Calu3 (cell line): Measurements from ENCODE around the gene CZIB. TPM values are rescaled to one million over a fixed set of nuclear protein-coding genes. Genes with fewer than 3 reads are reported as not detected.

ENCODE experiments used
- BruUV-seq: library from RNA; stranded (reverse); fragments of 400-500 nt; replicated peaks from 2 replicates; lab custom pipeline; 2021; lab: Mats Ljungman, UMichigan
- CTCF ChIA-PET: fragments of 300-600 bp; sonication (Branson Sonifier 250); formaldehyde crosslinking; loops from one replicate; lab custom pipeline; 2022; ENCODE audit warnings: antibody characterized with exemption; lab: Charles Lee
- DNase-seq: peaks from one replicate; pipeline ENCODE4 v3.0.0; 2022
- H3K27ac Mint-ChIP-seq: one replicate; pipeline ENCODE4 v1.8.0; 2022; ENCODE audit warnings: mixed read lengths; ENCODE audit not compliant: unreplicated experiment
- H3K27me3 Mint-ChIP-seq: one replicate; pipeline ENCODE4 v1.8.0; 2022; ENCODE audit warnings: mixed read lengths; ENCODE audit not compliant: unreplicated experiment
- H3K36me3 Mint-ChIP-seq: one replicate; pipeline ENCODE4 v1.8.0; 2022; ENCODE audit warnings: mild to moderate bottlenecking, moderate library complexity, mixed read lengths; ENCODE audit not compliant: insufficient read depth, unreplicated experiment
- H3K4me1 Mint-ChIP-seq: one replicate; pipeline ENCODE4 v1.8.0; 2022; ENCODE audit warnings: mild to moderate bottlenecking, low read depth, mixed read lengths; ENCODE audit not compliant: unreplicated experiment
- H3K4me3 Mint-ChIP-seq: one replicate; pipeline ENCODE4 v1.8.0; 2022; ENCODE audit warnings: mild to moderate bottlenecking, low read depth, moderate library complexity, mixed read lengths; ENCODE audit not compliant: unreplicated experiment
- H3K9me3 Mint-ChIP-seq: one replicate; pipeline ENCODE4 v1.8.0; 2022; ENCODE audit warnings: low read depth, mixed read lengths; ENCODE audit not compliant: unreplicated experiment
- intact Hi-C: fragments of 100-400 bp; cut with micrococcal nuclease; formaldehyde crosslinking; loops from one replicate; pipeline ENCODE4 v1.10.0; 2022; ENCODE audit not compliant: unreplicated experiment
- total RNA-seq: library from RNA; stranded (reverse); gene quantifications from 2 replicates; pipeline ENCODE4 v1.2.3, GENCODE V29; 2022
- TF ChIP-seq, protein P1 (sequence below): fragments of 200-600 bp; IDR thresholded peaks from one replicate; pipeline ENCODE4 v1.8.0; 2022; ENCODE audit warnings: antibody characterized with exemption; ENCODE audit not compliant: unreplicated experiment

The CZIB gene
- total RNA-seq, 1 experiment from 2014 or later, result 34.1 TPM

DNA sequence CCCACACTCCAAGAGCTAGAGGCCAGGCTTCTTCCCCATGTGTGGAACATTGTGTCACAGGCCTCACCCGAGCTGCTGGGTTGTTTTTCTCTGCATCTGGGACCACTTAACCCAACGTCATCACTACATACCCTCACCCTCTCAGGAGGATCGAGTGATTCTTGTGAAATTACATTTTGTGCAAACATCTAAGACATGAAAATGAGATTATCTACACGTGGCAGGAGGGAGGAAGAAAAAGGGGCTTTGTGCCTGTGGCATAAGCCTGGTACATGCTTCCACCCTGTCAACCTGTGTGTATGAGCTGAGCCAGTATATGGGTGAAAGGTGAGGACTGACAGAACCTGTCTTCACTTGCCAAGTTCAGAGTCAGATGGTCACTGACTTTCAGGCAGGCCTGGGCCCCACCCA is 22.2 kb downstream of the CZIB start:
- Mint-ChIP-seq H3K4me1 (peaks cover 40% of the 10 kb centered on the region), H3K27me3 (no peaks in the 10 kb centered on the region), H3K9me3 (no peaks in the 10 kb centered on the region), H3K36me3 (peaks cover 27% of the 10 kb centered on the region), H3K4me3 (peak overlapping the region; percentile 87), H3K27ac (peak overlapping the region; percentile 86)
- intact Hi-C loops, result loop anchor here (5.0 kb wide), 1 partner anchor 496 kb away; no protein-coding TSS in a partner anchor
- CTCF ChIA-PET, result no interaction called here
- no TSS peak for BruUV-seq
- TF ChIP-seq, protein P1, sequence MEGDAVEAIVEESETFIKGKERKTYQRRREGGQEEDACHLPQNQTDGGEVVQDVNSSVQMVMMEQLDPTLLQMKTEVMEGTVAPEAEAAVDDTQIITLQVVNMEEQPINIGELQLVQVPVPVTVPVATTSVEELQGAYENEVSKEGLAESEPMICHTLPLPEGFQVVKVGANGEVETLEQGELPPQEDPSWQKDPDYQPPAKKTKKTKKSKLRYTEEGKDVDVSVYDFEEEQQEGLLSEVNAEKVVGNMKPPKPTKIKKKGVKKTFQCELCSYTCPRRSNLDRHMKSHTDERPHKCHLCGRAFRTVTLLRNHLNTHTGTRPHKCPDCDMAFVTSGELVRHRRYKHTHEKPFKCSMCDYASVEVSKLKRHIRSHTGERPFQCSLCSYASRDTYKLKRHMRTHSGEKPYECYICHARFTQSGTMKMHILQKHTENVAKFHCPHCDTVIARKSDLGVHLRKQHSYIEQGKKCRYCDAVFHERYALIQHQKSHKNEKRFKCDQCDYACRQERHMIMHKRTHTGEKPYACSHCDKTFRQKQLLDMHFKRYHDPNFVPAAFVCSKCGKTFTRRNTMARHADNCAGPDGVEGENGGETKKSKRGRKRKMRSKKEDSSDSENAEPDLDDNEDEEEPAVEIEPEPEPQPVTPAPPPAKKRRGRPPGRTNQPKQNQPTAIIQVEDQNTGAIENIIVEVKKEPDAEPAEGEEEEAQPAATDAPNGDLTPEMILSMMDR, result no peak
- DNase-seq, result no peak

DNA sequence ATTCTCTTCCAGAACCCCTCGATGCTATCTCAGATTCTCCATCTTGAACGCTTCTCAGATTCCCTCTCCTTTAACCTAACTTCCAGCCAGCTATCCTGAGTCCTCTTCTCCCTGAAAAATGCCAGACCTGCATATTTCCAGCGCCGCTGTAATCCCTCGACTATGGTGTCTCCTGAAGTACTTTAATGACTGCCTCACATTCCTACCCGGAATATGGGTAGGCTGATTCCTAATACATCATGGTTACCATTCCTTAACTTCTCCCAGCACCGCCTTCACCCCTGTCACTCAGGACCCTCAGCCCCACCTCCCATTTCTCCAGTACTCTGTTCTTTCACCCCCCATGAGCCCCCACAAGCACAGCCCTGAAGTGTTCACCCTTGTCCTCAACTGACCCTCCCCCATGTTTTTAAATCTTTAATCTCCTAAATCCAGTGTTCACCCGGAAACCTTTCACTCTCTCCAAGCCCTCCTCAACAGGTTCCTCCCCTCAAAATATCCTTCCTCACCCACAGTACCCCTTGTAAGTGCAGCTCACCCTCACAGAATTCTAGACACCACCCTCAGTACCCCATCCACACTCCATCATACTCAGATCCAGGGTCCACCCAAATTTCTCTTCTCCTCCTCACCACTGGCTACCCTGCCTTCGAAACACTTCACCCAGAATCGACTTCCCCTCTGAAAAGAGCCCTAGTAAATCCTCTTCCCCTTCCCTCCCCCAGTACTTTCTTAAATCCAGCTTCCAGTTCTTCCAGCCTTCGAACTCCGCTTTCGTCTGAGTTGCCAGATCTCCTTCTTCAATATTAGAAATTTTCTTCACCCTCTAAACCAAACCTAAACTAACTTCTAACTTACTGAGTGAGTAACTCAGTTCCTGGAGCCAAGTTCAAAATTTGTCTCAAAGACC is 22.9 kb downstream of the CZIB start:
- no peaks in the 10 kb centered on the region for H3K9me3 Mint-ChIP-seq
- no peak for DNase-seq
- CTCF ChIA-PET, result no interaction called here
- peak overlapping the region; percentile 86 for H3K27ac Mint-ChIP-seq
- TSS peak; percentile 39 for BruUV-seq
- H3K27me3 Mint-ChIP-seq, result no peaks in the 10 kb centered on the region
- peaks cover 42% of the 10 kb centered on the region for H3K4me1 Mint-ChIP-seq
- H3K36me3 Mint-ChIP-seq, result peaks cover 23% of the 10 kb centered on the region
- intact Hi-C loops, result loop anchor here (5.0 kb wide), 1 partner anchor 495 kb away; no protein-coding TSS in a partner anchor
- TF ChIP-seq, protein P1, result no peak
- peak overlapping the region; percentile 87 for H3K4me3 Mint-ChIP-seq

DNA sequence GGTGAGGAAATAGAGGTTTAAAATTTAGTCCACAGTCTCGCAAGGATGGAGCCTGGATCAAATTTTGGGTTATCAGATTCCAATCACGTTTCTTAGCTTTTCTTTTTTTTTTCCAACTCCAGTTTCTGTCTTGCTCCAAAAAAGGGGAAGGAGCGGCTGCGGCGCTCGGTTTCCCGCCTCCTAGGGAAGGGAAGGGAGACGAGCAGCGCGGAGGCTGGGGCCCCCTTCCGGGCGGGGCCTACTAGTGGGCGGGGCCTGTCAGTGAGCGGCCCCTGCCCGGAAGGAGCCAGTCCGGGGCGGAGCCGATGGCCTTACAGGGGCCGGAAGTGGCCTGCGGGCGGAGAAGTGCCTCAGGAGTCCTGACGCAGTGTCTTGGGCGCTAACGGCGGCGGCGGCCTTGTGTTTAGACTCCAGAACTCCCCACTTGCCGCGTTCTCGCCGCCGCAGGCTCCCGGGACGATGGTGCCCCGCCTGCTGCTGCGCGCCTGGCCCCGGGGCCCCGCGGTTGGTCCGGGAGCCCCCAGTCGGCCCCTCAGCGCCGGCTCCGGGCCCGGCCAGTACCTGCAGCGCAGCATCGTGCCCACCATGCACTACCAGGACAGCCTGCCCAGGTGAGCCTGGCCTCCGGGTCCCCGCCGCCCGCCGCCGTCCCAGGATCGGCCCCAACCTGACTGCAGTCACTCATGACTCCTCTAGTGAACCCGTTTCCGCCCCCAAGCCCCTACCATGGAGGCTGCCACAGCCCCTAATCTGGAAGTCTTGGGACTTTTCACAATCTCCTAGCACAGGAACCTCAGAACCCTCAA is 23.7 kb downstream of the CZIB start, which contains the start of gene CPT2:
Gene CPT2, plus strand, starts transcription at position 340 of the 806 bp plus-strand sequence. Its CDS starts 120 bp downstream, at position 460.
- H3K27ac Mint-ChIP-seq, result peak within 1 kb of the TSS; percentile 86
- CTCF ChIA-PET, result no interaction called here
- TF ChIP-seq, protein P1, result no peak
- no TSS peak for BruUV-seq
- peak within 1 kb of the TSS; percentile 87 for H3K4me3 Mint-ChIP-seq
- intact Hi-C loops, result loop anchor here (5.0 kb wide), 1 partner anchor 494 kb away; no protein-coding TSS in a partner anchor
- no peaks in the 10 kb centered on the region for H3K27me3 Mint-ChIP-seq
- DNase-seq, result peak; percentile 93
- no peaks in the 10 kb centered on the region for H3K9me3 Mint-ChIP-seq
- peaks cover 22% of the 10 kb centered on the region for H3K36me3 Mint-ChIP-seq
- peaks cover 42% of the 10 kb centered on the region for H3K4me1 Mint-ChIP-seq

DNA sequence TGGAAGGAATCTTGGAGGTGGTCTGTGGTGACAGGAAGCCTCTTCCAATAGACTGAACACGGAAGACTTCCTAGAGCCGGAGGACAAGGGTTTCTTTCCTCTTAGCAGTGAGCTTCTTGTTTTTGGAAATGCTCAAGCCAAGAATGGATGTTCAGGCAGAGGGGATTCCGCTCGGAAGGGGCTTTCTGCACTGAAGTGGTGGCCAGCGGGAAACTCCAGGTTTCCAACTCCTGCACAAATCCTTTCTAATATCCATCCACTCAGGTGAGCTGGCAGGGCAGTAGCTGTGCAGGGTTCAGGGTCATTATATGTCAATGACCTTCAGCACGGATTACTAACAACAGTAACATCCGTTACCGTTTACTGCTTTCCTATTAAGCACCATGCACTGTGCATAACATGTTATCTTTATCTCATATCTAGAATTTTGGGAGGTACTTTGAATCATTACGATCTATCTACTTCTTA is 24.4 kb downstream of the CZIB start:
- no TSS peak for BruUV-seq
- intact Hi-C loops, result loop anchor here (5.0 kb wide), 1 partner anchor 494 kb away; no protein-coding TSS in a partner anchor
- Mint-ChIP-seq H3K27ac (peak overlapping the region; percentile 52), H3K27me3 (no peaks in the 10 kb centered on the region), H3K4me3 (peak overlapping the region; percentile 87), H3K9me3 (no peaks in the 10 kb centered on the region), H3K36me3 (peaks cover 22% of the 10 kb centered on the region), H3K4me1 (peaks cover 42% of the 10 kb centered on the region)
- TF ChIP-seq, protein P1, result no peak
- CTCF ChIA-PET, result no interaction called here
- DNase-seq, result no peak
